Measurements from ENCODE around the gene EGFL6.

DNA sequence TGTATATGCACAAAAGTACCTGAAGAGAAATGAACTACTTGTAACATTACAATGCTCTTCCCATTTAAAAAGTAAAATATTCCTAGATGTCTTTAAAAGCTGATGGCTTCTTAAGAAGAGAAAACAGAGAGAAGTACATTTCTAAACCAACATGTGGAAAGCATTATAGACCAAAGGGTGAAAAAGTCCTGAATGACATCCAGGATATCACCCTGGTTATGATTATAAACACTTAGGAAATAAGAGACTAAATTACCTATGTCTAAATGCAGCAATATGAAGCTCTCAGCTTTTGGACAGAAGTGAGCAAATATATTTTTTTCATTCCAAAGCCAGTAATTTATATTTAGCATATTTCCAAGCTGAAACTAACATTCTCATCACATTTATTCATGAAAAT is 21.7 kb upstream of the EGFL6 start:
- TF ChIP-seq, protein P1, sequence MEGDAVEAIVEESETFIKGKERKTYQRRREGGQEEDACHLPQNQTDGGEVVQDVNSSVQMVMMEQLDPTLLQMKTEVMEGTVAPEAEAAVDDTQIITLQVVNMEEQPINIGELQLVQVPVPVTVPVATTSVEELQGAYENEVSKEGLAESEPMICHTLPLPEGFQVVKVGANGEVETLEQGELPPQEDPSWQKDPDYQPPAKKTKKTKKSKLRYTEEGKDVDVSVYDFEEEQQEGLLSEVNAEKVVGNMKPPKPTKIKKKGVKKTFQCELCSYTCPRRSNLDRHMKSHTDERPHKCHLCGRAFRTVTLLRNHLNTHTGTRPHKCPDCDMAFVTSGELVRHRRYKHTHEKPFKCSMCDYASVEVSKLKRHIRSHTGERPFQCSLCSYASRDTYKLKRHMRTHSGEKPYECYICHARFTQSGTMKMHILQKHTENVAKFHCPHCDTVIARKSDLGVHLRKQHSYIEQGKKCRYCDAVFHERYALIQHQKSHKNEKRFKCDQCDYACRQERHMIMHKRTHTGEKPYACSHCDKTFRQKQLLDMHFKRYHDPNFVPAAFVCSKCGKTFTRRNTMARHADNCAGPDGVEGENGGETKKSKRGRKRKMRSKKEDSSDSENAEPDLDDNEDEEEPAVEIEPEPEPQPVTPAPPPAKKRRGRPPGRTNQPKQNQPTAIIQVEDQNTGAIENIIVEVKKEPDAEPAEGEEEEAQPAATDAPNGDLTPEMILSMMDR (IDR thresholded peaks at IDR 0.05) = no peak
- no peak for TF ChIP-seq POLR2A (IDR thresholded peaks at IDR 0.05)
